Stimulated activated CD4-positive, alpha-beta T cell treated with anti-CD3 and anti-CD28 coated beads, Interleukin-15, amount 100 ng/mL, for 24 hours (primary cell): ENCODE data around the gene LRCH1.

Source experiments
- DNase-seq: peaks from one replicate; pipeline ENCODE4 v3.0.0-alpha.2; 2020

Gene LRCH1

DNA sequence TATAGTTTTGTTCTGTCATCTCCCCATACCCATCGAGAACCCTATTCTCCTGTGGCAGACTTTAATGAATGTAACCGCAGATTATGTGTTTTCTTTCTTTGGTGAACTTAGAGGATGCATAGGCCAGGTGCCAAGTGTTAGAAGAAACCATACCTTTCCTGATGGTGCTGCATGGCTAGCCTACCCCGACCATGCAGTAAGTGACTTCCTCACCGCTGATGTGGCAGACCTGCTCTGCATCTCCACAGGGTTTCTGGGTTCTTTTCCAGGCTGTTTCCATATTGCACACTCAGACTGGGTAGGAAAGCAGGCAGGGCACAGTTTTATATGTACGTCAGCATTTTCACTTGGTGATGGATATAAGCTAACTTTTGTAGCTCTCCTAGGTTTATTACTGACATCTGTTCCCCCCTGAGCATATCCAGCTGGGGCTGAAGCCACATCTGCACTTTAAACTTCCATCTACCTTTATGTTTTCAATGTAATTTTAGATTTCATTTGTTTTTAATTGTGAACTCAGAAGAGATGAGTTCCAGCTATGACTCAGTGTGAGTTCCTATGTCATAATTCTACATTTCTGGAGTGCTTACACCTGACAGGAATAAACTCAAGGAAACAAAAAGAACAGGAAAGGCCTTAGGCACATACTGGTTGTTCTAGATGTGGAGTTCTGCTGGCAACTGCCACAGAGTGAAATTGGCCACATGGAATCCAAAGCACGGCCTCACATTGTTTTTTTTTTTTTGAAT is 42.3 kb downstream of the LRCH1 start:
- DNase-seq = no peak

DNA sequence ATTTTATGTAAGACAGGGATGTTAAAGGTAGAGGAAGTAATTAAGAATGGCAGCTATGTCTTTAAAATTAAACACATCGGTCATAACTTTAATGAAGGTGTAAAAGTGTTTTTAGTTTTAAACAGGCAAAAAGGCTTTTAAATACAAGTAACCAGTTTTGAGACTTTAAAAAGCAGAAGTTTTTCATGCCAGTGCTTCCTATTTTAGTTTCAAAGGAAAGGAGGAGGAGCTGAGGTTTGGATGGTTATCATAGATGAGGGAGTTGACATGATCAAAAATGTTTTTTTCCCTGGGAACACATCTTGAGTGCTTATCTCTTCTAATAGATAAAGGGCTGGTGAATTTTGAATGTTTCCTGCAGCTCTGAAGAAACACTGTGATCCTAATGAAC is 42.9 kb downstream of the LRCH1 start:
- DNase-seq = no peak

GRCh38 chr13:46596466-46596865 is 43.5 kb downstream of the LRCH1 start:
- no peak for DNase-seq

GRCh38 chr13:46598140-46598819 is 45.3 kb downstream of the LRCH1 start:
- DNase-seq = no peak

DNA sequence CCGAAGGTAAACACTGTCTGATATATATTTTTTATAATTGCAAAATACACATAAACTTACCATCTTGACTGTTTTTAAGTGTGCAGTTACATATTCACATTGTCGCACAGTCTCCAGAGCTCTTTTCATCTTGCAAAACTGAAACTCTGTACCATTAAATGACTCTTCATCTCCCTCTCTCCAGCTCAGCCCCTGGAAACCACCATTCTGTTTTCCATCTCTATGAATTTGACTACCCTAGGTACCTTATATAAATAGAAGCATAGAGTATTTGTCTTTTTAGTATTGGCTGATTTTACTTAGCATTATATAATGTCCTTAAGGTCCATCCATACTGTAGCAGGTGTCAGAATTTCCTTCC is 45.8 kb downstream of the LRCH1 start:
- no peak for DNase-seq

GRCh38 chr13:46600943-46601311 is 48.0 kb downstream of the LRCH1 start:
- no peak for DNase-seq

- no peak for DNase-seq
Measured at GRCh38 chr13:46602531-46602930, 49.6 kb downstream of the LRCH1 start.

DNA sequence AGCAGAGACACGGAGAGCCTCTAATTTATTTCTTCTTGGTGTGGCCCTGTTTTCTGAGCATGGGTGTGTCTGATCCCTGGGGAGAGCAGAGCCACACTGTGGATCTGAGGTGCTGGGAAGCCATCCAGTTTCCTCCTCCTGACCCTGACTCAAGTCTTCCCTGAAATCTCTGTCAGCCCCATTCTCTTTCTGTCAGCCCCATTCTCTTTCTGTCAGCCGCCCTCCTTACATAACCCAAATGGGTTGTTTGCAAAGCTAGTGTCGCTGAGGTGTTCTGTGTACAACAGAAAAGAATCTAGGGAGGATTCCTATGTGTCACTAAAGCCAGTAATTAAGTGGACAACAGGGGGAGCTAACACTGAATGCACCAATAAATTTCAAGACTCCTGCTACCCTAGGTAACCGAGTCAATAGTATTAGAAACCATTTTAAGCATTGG is 50.2 kb downstream of the LRCH1 start:
- no peak for DNase-seq

DNA sequence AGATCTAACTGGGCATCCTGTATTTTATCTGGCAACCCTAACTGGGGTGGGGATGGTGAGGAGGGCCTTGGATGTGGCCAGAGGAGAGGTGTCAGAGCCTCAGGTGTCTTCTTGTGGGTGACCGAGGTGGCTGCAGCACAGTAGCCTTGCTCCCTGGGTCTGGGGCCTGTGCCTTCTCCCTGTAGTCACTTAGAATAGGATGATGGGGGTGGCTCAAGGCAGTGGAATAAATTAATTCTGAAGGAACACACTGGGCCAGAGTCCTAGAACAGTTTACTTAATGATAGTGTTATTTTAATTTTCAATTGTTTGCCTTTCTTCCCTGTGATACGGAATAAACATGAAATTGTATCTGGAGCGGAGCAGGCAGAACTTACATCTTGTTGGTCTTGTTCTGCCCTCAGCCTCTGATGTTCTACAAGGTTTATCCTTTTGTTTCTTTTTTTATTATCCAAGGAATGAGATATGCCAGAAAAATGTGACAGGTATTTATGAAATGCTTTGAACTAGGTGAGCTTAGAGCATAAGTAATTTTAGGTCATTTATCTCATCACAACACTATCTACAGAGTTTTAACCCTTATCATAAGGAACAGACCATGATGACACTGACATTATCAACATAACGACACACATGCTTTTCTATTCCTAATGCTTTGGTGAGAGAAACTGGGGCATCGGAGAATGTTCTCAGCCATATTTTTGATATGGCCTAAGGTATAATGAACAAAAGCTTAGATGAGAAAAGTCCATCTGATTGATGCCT is 51.4 kb downstream of the LRCH1 start:
- DNase-seq = no peak

- no peak for DNase-seq
Measured at GRCh38 chr13:46605076-46605824, 52.3 kb downstream of the LRCH1 start.

DNA sequence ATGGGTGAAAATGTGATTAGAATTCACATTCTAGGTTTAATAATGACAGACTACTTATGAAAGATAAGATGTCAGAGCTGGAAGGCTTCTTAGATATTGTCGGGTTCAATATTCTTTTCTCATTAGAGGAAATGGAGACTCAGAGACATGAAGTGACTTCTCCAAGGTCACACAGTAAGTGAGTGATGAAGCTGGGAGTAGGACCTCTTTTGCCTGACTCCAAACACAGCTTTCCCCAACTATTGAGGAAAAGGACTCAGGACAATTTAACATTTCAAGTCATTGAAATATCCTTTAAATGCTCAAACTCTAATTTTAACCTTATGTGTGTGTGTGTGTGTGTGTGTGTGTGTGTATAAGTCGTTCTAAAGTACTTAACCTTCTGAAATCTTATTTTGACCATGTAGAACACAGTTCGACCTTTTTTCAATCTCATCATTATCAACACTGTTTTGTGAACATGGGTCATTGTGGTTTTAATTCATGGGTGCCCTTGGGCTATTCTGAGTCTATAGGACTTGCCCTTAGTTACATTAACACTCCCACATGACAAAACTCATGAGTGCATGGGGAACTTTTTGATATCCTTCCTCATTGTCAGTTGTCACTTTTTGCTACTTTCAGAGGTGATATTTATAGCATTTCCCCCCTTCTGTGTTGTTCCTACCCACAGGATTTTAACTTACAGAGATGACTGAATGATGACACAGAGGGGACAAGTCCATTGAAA is 53.0 kb downstream of the LRCH1 start:
- no peak for DNase-seq

- DNase-seq = no peak
Measured at GRCh38 chr13:46606970-46607369, 54.0 kb downstream of the LRCH1 start.

GRCh38 chr13:46607768-46608564 is 55.0 kb downstream of the LRCH1 start:
- DNase-seq = peak; percentile 29

DNA sequence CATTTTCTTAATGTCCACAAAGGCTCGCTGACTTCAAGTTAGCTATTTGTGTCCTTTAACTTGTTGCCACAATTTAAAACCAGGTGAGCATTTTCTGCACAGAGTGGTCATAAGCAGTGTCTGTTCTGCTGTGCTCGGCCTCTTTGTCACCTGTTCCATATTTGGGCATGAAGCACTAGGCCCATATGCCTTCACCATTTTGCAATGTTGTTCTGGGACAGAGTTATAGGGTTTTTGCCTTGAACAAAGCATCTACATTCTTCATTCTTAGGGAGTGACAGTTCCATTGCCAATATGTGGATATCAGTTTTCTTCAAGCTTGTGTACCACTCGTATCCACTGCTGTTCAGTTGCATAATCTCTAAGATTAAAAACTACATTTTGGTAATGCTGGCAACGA is 56.1 kb downstream of the LRCH1 start:
- DNase-seq = no peak

- no peak for DNase-seq
Measured at GRCh38 chr13:46609726-46610125, 56.8 kb downstream of the LRCH1 start.

DNA sequence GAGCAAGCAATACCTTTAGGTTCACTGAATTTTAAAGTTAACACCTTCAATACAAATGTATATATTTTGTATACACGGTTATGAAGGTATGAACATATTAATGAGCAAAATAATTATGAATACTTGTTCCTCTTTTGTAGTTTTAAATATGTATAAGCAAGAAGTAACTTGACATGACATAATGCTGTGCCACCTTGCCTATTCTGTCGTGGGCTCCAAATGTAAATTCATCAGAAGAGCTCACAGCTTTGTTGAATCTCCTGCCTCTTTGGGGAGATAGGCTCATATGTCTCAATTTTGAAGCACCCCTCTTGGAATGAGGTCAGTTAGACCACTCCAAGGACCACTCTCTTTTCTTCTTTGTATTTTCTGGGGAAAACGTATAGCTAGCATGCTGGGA is 59.3 kb downstream of the LRCH1 start:
- no peak for DNase-seq

GRCh38 chr13:46613409-46614049 is 60.6 kb downstream of the LRCH1 start:
- DNase-seq = no peak

DNA sequence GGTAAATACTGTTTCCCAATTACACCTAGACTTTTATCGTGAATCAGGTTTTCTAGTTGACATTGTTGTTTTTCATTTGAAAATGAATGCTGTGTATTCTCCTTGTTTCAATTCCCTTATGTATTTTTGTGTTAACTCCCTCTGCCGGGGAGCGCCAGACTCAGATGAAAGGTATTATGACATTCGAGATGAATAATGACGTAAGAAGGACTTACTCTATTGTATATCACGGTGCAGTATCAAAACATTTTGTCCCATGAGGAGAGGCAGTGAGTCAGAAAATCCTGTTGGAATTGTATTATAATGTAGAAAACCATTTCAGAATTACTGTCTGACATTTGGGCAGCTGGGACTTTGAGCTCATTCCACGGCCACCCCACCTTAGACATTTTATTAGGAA is 61.6 kb downstream of the LRCH1 start:
- DNase-seq = no peak

DNA sequence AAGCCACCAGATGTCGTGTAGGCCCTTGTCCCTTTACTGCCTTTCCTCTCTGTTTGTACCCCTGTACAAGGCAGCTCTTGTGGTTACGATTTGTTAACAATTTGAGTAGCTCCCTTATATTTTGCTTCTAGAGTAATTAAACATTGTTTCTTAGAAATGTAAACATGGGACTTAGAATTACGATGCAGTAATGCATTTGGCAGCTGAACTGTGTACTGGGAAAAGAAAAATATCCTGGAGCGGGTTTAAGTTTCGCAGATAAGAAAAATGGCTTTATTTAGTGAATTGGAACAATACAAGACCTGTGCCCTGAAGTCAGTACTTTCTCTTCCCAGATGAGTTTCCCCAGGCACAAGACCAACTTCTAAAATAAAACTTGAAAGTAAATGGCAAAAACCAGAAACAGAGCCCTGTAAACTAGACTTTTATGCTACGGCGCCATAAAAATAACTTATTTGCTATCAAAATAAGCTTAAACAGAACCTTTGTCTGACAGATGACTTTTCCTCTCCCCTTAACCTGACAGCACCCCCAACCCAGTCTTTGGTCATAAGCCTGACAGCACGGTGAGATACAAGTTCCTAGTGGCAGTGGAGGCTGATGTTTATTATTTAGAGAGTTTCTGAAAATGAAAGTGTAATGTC is 63.0 kb downstream of the LRCH1 start:
- no peak for DNase-seq

GRCh38 chr13:46617229-46617721 is 64.3 kb downstream of the LRCH1 start:
- DNase-seq = no peak
